HEK293 (cell line): Measurements from ENCODE around the gene WDR74.

Experiments
- CTCF ChIA-PET: fragments of 350-600 bp; formaldehyde crosslinking; extraction: SDS; loops from one replicate; lab custom pipeline; 2021; ENCODE audit warnings: antibody characterized with exemption; lab: Yijun Ruan, JAX
- POLR2A ChIA-PET: fragments of 300-600 bp; formaldehyde crosslinking; extraction: SDS; loops from one replicate; lab custom pipeline; 2020; ENCODE audit warnings: antibody characterized with exemption, inconsistent platforms; lab: Yijun Ruan, JAX
- H3K27ac ChIP-seq: fragments of 200-500 bp; sonication (Bioruptor generic); 2 replicates; pipeline ENCODE4 v1.5.1; 2014; ENCODE audit warnings: low read depth, low read length, control low read depth, inconsistent platforms; ENCODE audit errors: extremely low read depth
- H3K36me3 ChIP-seq, 2 experiments: fragments of 200-500 bp in 1 of 2; sonication (Bioruptor generic) in 1 of 2; 1 replicate in 1 of 2; 2 replicates in 1 of 2; pipeline ENCODE4 v1.5.1; 2014 to 2017; ENCODE audit warnings: inconsistent platforms in 2 of 2, low read length in 2 of 2; ENCODE audit not compliant: control insufficient read depth in 2 of 2, insufficient read depth in 1 of 2
- H3K4me1 ChIP-seq: fragments of 200-500 bp; sonication (Bioruptor generic); 2 replicates; pipeline ENCODE4 v1.5.1; 2014; ENCODE audit warnings: mild to moderate bottlenecking, low read length, inconsistent platforms; ENCODE audit not compliant: control insufficient read depth, insufficient read depth
- H3K4me3 ChIP-seq: 2 replicates; pipeline ENCODE4 v1.5.1; 2011; ENCODE audit warnings: low read depth, mild to moderate bottlenecking, control low read depth, low read length, moderate library complexity
- H3K9me3 ChIP-seq: fragments of 200-500 bp; sonication (Bioruptor generic); 2 replicates; pipeline ENCODE4 v1.5.1; 2014; ENCODE audit warnings: low read depth, low read length, inconsistent platforms; ENCODE audit not compliant: control insufficient read depth, insufficient read depth
- BCL11A ChIP-seq: fragments of 450-650 bp; formaldehyde crosslinking; IDR thresholded peaks from 2 replicates; pipeline ENCODE4 v1.5.1; 2016; ENCODE audit warnings: low read depth, missing biosample characterization, missing genetic modification characterization
- ELK4 ChIP-seq: IDR thresholded peaks from 2 replicates; pipeline ENCODE4 v1.6.1; 2011; ENCODE audit warnings: mild to moderate bottlenecking, low read depth, low read length, borderline replicate concordance
- GLI2 ChIP-seq: fragments of 450-650 bp; formaldehyde crosslinking; IDR thresholded peaks from 2 replicates; pipeline ENCODE4; 2017; ENCODE audit warnings: missing biosample characterization, missing genetic modification characterization, low read depth, borderline replicate concordance
- GLI4 ChIP-seq: fragments of 450-650 bp; formaldehyde crosslinking; IDR thresholded peaks from 2 replicates; pipeline ENCODE4 v1.5.1; 2016; ENCODE audit warnings: missing biosample characterization, missing genetic modification characterization
- KLF16 ChIP-seq: fragments of 450-650 bp; formaldehyde crosslinking; IDR thresholded peaks from 2 replicates; pipeline ENCODE4 v1.5.1; 2017; ENCODE audit warnings: missing biosample characterization, missing genetic modification characterization
- MEIS1 ChIP-seq: sonication (generic); formaldehyde crosslinking; IDR thresholded peaks from 2 replicates; pipeline ENCODE4 v1.8.1; 2022; ENCODE audit warnings: missing genetic modification reagents, mild to moderate bottlenecking, borderline replicate concordance
- PRDM1 ChIP-seq: fragments of 450-650 bp; formaldehyde crosslinking; IDR thresholded peaks from 2 replicates; pipeline ENCODE4; 2016; ENCODE audit warnings: missing biosample characterization, missing genetic modification characterization
- REST ChIP-seq: fragments of 450-650 bp; formaldehyde crosslinking; IDR thresholded peaks from 2 replicates; pipeline ENCODE4 v1.5.1; 2016; ENCODE audit warnings: missing biosample characterization, missing genetic modification characterization
- ZBTB44 ChIP-seq: fragments of 450-650 bp; IDR thresholded peaks from 2 replicates; pipeline ENCODE4 v1.5.1; 2018; ENCODE audit warnings: missing biosample characterization, mild to moderate bottlenecking, missing genetic modification characterization
- ZNF121 ChIP-seq: fragments of 450-650 bp; formaldehyde crosslinking; IDR thresholded peaks from 2 replicates; pipeline ENCODE4 v1.5.1; 2016; ENCODE audit warnings: missing biosample characterization, missing genetic modification characterization
- ZNF175 ChIP-seq: fragments of 450-650 bp; formaldehyde crosslinking; IDR thresholded peaks from 2 replicates; pipeline ENCODE4 v1.5.1; 2016; ENCODE audit warnings: missing biosample characterization, missing genetic modification characterization
- ZNF521 ChIP-seq: fragments of 450-650 bp; formaldehyde crosslinking; IDR thresholded peaks from 2 replicates; pipeline ENCODE4 v1.5.1; 2017; ENCODE audit warnings: missing biosample characterization, mild to moderate bottlenecking, missing genetic modification characterization
- ZNF560 ChIP-seq: fragments of 450-650 bp; formaldehyde crosslinking; IDR thresholded peaks from 2 replicates; pipeline ENCODE4 v1.5.1; 2017; ENCODE audit warnings: missing biosample characterization, missing genetic modification characterization, borderline replicate concordance
- ZNF792 ChIP-seq: fragments of 450-650 bp; formaldehyde crosslinking; IDR thresholded peaks from 2 replicates; pipeline ENCODE4 v1.5.1; 2016; ENCODE audit warnings: missing biosample characterization, missing genetic modification characterization

Gene WDR74

GRCh38 chr11:62850911-62851806, 11.8 kb upstream of the WDR74 start (continued):
- no peak for TF ChIP-seq MEIS1 (CRISPR knock-in tag)

- Histone ChIP-seq H3K27ac (no peak overlapping the region), H3K9me3 (no peaks in the 10 kb centered on the region), H3K4me1 (no peaks in the 10 kb centered on the region), H3K36me3 (peaks cover 0 to 15% of the 10 kb centered on the region in 2 experiments; a peak in 1 of 3 replicates), H3K4me3 (no peak overlapping the region)
- CTCF ChIA-PET, result interaction anchor here (0.5 kb wide), 1 partner anchor 551 kb away, joined by 3 read pairs; no protein-coding TSS in a partner anchor
- POLR2A ChIA-PET, result interaction anchor here (1.0 kb wide), 1 partner anchor 8 kb away, joined by 3 read pairs; no protein-coding TSS in a partner anchor
- TF ChIP-seq ZNF121 (tag by site-specific recombination) (peak; percentile 89), REST (tag by site-specific recombination) (no peak), PRDM1 (tag by site-specific recombination) (no peak)
Observed at GRCh38 chr11:62847767-62848314, 8.5 kb upstream of the WDR74 start.

GRCh38 chr11:62846177-62846576, 6.8 kb upstream of the WDR74 start:
- H3K4me1 ChIP-seq, result no peaks in the 10 kb centered on the region
- H3K36me3 ChIP-seq, result no peaks in the 10 kb centered on the region
- no peak overlapping the region for H3K27ac ChIP-seq
- H3K9me3 ChIP-seq, result no peaks in the 10 kb centered on the region
- POLR2A ChIA-PET, result no interaction called here
- TF ChIP-seq KLF16, result no peak
- TF ChIP-seq ZBTB44, result no peak
- no peak for TF ChIP-seq ZNF560 (tag by site-specific recombination)
- no peak for TF ChIP-seq ZNF175
- no peak for TF ChIP-seq ZNF521 (tag by site-specific recombination)
- no peak for TF ChIP-seq ELK4
- TF ChIP-seq ZNF792 (tag by site-specific recombination), result no peak
- TF ChIP-seq GLI4 (tag by site-specific recombination), result no peak
- no peak for TF ChIP-seq GLI2
- no peak for TF ChIP-seq BCL11A
- no peak overlapping the region for H3K4me3 ChIP-seq
- CTCF ChIA-PET, result no interaction called here
